PC-9 (cell line): ENCODE measurements around the gene NOS1AP.
"Not testable (repeated sequence)": the region's sequence is repeated elsewhere in the genome, so short reads cannot be mapped to it uniquely, and the experiment has no call there.

Experiments used
- CTCF ChIP-seq: fragments of 200-600 bp; sonication (generic); conservative IDR thresholded peaks from 2 replicates; pipeline ENCODE4 v1.6.1; 2017; ENCODE audit warnings: mixed run types, antibody characterized with exemption, mild to moderate bottlenecking, moderate library complexity
- EZH2 ChIP-seq: fragments of 200-600 bp; sonication (generic); IDR thresholded peaks from 2 replicates; pipeline ENCODE4 v1.8.0; 2017; ENCODE audit warnings: antibody characterized with exemption, low read depth

- TF ChIP-seq CTCF, EZH2: not testable (repeated sequence)
Observed at GRCh38 chr1:162082080-162082479, 12.6 kb downstream of the NOS1AP start.
